IPS-15b (cell line): ENCODE results near the gene MGAT4A.

Experiments
- H3K27me3 ChIP-seq: one replicate; pipeline ENCODE4 v1.6.1; 2013; ENCODE audit warnings: low read length; ENCODE audit not compliant: control insufficient read depth, insufficient read depth
- H3K36me3 ChIP-seq: one replicate; pipeline ENCODE4 v1.6.1; 2013; ENCODE audit warnings: low read length; ENCODE audit not compliant: control insufficient read depth, insufficient read depth
- H3K4me1 ChIP-seq: one replicate; pipeline ENCODE4 v1.6.1; 2013; ENCODE audit warnings: mild to moderate bottlenecking, low read length; ENCODE audit not compliant: control insufficient read depth, insufficient read depth
- H3K4me3 ChIP-seq: one replicate; pipeline ENCODE4 v1.5.1; 2013; ENCODE audit warnings: low read depth, low read length
- H3K9ac ChIP-seq: one replicate; pipeline ENCODE4 v1.6.1; 2013; ENCODE audit warnings: low read depth, mild to moderate bottlenecking, low read length
- H3K9me3 ChIP-seq: one replicate; pipeline ENCODE4 v1.6.1; 2013; ENCODE audit warnings: mild to moderate bottlenecking, low read length; ENCODE audit not compliant: control insufficient read depth, insufficient read depth

Gene MGAT4A

DNA sequence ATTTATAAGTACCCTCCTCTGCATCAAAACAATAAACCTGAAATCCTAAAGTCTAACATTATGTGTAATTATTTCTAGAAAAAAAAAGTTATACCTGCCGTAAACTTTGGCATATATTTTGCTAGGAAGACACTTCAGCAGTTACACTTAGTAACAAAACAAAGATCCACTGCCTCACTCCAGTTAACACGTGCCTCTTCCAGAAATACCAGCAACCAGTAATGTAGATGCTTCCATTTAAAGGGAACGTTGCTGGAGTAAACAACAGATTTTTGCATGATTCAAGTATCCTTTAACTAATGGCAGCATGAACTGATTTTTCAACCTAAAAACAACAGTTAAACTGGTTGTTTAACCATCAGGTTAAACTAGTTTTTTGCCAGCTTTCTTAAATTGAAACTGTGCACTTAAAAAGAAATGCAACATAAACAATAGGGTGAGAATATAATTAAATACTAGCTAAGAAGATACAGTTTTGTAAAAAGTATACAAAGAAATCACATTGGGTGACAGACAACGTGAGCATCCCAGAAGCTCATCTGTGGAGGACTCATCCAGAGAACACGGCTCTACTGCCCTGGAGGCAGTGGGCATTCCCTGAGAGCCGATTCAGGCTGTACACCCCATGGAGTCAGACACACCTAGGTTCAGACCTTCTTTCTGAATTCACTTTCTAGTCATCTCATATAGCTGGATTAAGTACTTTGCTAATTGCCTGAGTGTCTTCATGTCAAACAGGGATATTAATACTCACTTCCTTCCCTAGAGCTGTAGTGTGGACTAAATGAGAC is 22.3 kb downstream of the MGAT4A start:
- Histone ChIP-seq H3K4me3 (no peak overlapping the region), H3K4me1 (no peaks in the 10 kb centered on the region), H3K9me3 (no peaks in the 10 kb centered on the region), H3K9ac (no peak overlapping the region), H3K27me3 (no peaks in the 10 kb centered on the region), H3K36me3 (no peaks in the 10 kb centered on the region)

- H3K4me3 ChIP-seq: no peak overlapping the region
- H3K36me3 ChIP-seq: no peaks in the 10 kb centered on the region
- no peaks in the 10 kb centered on the region for H3K9me3 ChIP-seq
- no peak overlapping the region for H3K9ac ChIP-seq
- H3K4me1 ChIP-seq: no peaks in the 10 kb centered on the region
- no peaks in the 10 kb centered on the region for H3K27me3 ChIP-seq
These were observed 24.3 kb downstream of the MGAT4A start for GRCh38 chr2:98706591-98706990.

- Histone ChIP-seq H3K4me3 (no peak overlapping the region), H3K9me3 (no peaks in the 10 kb centered on the region), H3K27me3 (no peaks in the 10 kb centered on the region), H3K36me3 (no peaks in the 10 kb centered on the region), H3K9ac (no peak overlapping the region), H3K4me1 (no peaks in the 10 kb centered on the region)
These were observed 25.7 kb downstream of the MGAT4A start for GRCh38 chr2:98705333-98705617.

GRCh38 chr2:98704499-98705332 is 26.2 kb downstream of the MGAT4A start:
- H3K9ac ChIP-seq: no peak overlapping the region
- H3K4me3 ChIP-seq: no peak overlapping the region
- no peaks in the 10 kb centered on the region for H3K27me3 ChIP-seq
- H3K9me3 ChIP-seq: no peaks in the 10 kb centered on the region
- H3K4me1 ChIP-seq: no peaks in the 10 kb centered on the region
- no peaks in the 10 kb centered on the region for H3K36me3 ChIP-seq

- Histone ChIP-seq H3K4me1 (no peaks in the 10 kb centered on the region), H3K27me3 (no peaks in the 10 kb centered on the region), H3K4me3 (no peak overlapping the region), H3K36me3 (no peaks in the 10 kb centered on the region), H3K9me3 (no peaks in the 10 kb centered on the region), H3K9ac (no peak overlapping the region)
These were observed 27.2 kb downstream of the MGAT4A start for GRCh38 chr2:98703738-98704137.

GRCh38 chr2:98702858-98703620 is 27.9 kb downstream of the MGAT4A start:
- H3K36me3 ChIP-seq: no peaks in the 10 kb centered on the region
- H3K9me3 ChIP-seq: no peaks in the 10 kb centered on the region
- H3K9ac ChIP-seq: no peak overlapping the region
- H3K27me3 ChIP-seq: no peaks in the 10 kb centered on the region
- no peaks in the 10 kb centered on the region for H3K4me1 ChIP-seq
- H3K4me3 ChIP-seq: no peak overlapping the region

GRCh38 chr2:98702127-98702802 is 28.7 kb downstream of the MGAT4A start:
- H3K4me1 ChIP-seq: no peaks in the 10 kb centered on the region
- H3K36me3 ChIP-seq: no peaks in the 10 kb centered on the region
- no peak overlapping the region for H3K4me3 ChIP-seq
- no peaks in the 10 kb centered on the region for H3K27me3 ChIP-seq
- no peaks in the 10 kb centered on the region for H3K9me3 ChIP-seq
- H3K9ac ChIP-seq: no peak overlapping the region

- H3K27me3 ChIP-seq: no peaks in the 10 kb centered on the region
- no peaks in the 10 kb centered on the region for H3K4me1 ChIP-seq
- H3K36me3 ChIP-seq: no peaks in the 10 kb centered on the region
- H3K4me3 ChIP-seq: no peak overlapping the region
- no peaks in the 10 kb centered on the region for H3K9me3 ChIP-seq
- no peak overlapping the region for H3K9ac ChIP-seq
These were observed 29.7 kb downstream of the MGAT4A start for GRCh38 chr2:98701230-98701629.

DNA sequence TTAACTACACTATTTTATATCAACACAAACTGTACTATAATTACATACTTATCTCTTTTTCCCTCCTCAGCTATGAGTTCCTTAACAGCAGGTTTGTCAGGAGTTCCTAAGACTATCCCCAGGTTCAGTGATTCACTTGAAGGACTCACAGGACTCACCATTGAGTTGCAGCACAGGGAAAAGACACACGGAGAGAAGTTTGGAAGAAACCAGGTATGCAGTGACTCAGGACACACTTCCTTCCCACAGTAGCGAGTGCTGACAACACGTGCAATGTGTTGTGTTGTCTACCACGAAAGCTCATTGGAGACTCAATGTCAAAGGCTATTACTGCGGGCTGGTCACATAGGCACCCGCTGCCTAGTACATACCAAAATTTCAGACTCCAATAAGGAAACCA is 32.0 kb downstream of the MGAT4A start:
- no peaks in the 10 kb centered on the region for H3K4me1 ChIP-seq
- no peak overlapping the region for H3K9ac ChIP-seq
- no peak overlapping the region for H3K4me3 ChIP-seq
- no peaks in the 10 kb centered on the region for H3K27me3 ChIP-seq
- H3K9me3 ChIP-seq: no peaks in the 10 kb centered on the region
- no peaks in the 10 kb centered on the region for H3K36me3 ChIP-seq

DNA sequence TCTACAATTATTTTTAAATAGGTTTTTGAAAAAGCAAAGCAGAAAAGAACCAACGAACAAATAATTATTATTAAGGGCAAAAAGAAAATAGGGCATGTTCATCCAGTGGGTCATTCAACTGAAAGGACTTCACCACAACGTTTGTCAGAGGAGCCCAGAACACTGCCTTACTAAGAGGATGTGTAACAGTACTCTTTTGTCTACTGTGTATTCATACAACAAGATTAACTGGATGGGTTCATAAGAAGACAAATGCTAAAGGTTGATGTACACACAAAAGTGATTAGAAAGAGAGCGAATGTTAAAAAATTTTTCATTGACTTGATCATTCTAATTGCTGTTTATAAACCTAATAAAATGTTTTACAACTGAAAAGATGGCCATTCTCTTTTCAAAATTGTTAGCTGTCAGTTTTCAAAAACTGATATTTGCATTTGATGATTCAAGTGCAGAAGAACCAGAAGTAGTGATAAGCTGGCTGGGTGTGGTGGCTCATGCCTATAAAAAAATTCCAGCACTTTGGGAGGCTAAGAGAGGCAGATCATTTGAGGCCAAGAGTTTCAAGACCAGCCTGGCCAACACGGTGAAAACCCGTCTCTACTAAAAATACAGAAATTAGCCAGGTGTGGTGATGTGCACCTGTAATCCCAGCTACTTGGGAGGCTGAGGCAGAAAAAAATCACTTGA is 33.1 kb downstream of the MGAT4A start:
- Histone ChIP-seq H3K27me3 (no peaks in the 10 kb centered on the region), H3K9me3 (no peaks in the 10 kb centered on the region), H3K9ac (no peak overlapping the region), H3K4me3 (no peak overlapping the region), H3K4me1 (no peaks in the 10 kb centered on the region), H3K36me3 (no peaks in the 10 kb centered on the region)

DNA sequence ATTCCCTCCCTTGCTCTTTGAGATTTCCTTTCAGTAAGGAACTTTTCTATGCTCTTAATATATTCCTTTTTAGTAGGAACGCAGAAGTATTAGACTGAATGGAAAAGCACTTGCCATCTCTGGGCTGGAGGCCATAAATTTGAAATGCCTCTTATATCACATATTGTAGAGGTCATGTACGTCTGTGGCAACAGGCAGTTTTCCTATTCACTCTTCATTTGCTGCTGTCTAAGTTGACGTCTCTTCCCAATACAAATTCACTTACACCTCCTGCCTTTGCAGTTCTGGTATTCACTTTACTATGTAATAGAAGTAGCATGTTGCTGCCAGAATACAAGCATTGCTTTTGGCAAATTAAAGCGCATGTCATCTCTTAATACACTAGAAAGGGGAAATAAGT is 34.7 kb downstream of the MGAT4A start:
- Histone ChIP-seq H3K9ac (no peak overlapping the region), H3K9me3 (no peaks in the 10 kb centered on the region), H3K4me3 (no peak overlapping the region), H3K4me1 (no peaks in the 10 kb centered on the region), H3K36me3 (no peaks in the 10 kb centered on the region), H3K27me3 (no peaks in the 10 kb centered on the region)
